Spinal cord (tissue), 10 donors: ENCODE data around the gene LIN28B. TPM values are rescaled to one million over a fixed set of nuclear protein-coding genes. Genes with fewer than 3 reads are reported as not detected.

Source experiments
- DNase-seq, 6 donors: peaks; one replicate each; pipeline versions ENCODE4 v3.0.0 to v3.0.0-alpha.2; 2013 to 2015; ENCODE audit warnings: low spot score in 6 of 6, low read depth in 4 of 6
- H3K27ac ChIP-seq: one replicate; pipeline ENCODE4 v1.5.1; 2013; ENCODE audit warnings: low read depth, low read length, control low read depth
- H3K27me3 ChIP-seq: one replicate; pipeline ENCODE4 v1.6.1; 2013; ENCODE audit warnings: low read length; ENCODE audit not compliant: control insufficient read depth, insufficient read depth
- H3K36me3 ChIP-seq: one replicate; pipeline ENCODE4 v1.6.1; 2013; ENCODE audit warnings: low read length; ENCODE audit not compliant: control insufficient read depth, insufficient read depth
- H3K4me1 ChIP-seq: one replicate; pipeline ENCODE4 v1.6.1; 2013; ENCODE audit warnings: low read length; ENCODE audit not compliant: control insufficient read depth, insufficient read depth
- H3K4me3 ChIP-seq: one replicate; pipeline ENCODE4 v1.5.1; 2013; ENCODE audit warnings: low read depth, low read length, control low read depth
- H3K9me3 ChIP-seq: one replicate; pipeline ENCODE4 v1.6.1; 2013; ENCODE audit warnings: low read length; ENCODE audit not compliant: control insufficient read depth, insufficient read depth
- WGBS: methylation state at CpG from one replicate; pipeline ENCODE4 v1.1.5; 2013; ENCODE audit warnings: missing lambda C conversion rate; ENCODE audit not compliant: insufficient coverage; 5-methylcytosine and 5-hydroxymethylcytosine counted together
- long read RNA-seq, 4 donors: transcript quantifications; one replicate each; lab custom pipeline, GENCODE V29; 2026
- polyA plus RNA-seq, 2 donors: library from polyadenylated mRNA; unstranded; fragments of 120-200 nt; gene quantifications; one replicate each; pipeline ENCODE4 v1.2.1, GENCODE V29; 2013; ENCODE audit not compliant: insufficient read length in 2 of 2
- total RNA-seq, 2 donors: library from RNA; depleted of rRNA in 1 of 2; stranded (reverse); fragments of 120-200 nt in 1 of 2; fragments of >200 nt in 1 of 2; gene quantifications; one replicate each; pipeline versions ENCODE4 v1.2.3 to v1.2.4, GENCODE V29; 2013 to 2014
- donor health status: healthy.

The LIN28B gene, protein sequence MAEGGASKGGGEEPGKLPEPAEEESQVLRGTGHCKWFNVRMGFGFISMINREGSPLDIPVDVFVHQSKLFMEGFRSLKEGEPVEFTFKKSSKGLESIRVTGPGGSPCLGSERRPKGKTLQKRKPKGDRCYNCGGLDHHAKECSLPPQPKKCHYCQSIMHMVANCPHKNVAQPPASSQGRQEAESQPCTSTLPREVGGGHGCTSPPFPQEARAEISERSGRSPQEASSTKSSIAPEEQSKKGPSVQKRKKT
- total RNA-seq (1 to 10 TPM in 1 of 2 donors, under 1 TPM in 1; 0.44 to 1.7 TPM), polyA plus RNA-seq (1 to 10 TPM in 1 of 2 donors, under 1 TPM in 1; 0.80 to 1.4 TPM)
- long read RNA-seq, donor 1: 0 reads
- long read RNA-seq, donor 2: 0 reads
- long read RNA-seq, donor 3: 0 reads
- long read RNA-seq, donor 4: 0 reads

DNA sequence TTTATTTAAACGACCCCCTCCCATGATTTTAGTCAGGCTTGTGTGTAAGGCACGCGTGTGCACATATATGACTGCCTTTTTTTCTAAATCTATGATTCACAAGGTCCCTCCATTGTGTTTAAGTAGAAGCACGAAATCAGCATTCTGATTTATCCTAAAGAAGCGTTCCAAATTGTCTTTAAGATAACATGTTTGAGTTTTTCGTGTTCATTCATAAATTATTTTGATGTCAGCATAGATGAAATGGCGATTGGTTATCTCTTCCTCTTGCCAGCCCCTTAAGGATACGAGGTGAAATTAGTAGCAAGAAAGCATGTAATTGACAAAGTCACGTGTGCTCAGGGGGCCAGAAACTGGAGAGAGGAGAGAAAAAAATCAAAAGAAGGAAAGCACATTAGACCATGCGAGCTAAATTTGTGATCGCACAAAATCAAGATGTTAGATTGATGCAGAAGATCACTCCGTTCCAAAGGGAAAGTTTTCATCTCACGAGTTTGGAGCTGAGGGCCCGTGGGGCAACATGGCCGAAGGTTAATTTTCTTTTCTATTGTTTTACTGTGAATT is at the start of gene LIN28B:
Gene LIN28B, plus strand, starts transcription at position 377 of the 564 bp plus-strand sequence. Its CDS starts 144 bp downstream, at position 521.
- Histone ChIP-seq H3K9me3 (no peaks in the 10 kb centered on the region), H3K4me3 (peak within 1 kb of the TSS; percentile 16), H3K27ac (no peak within 1 kb of the TSS), H3K4me1 (peaks cover 6% of the 10 kb centered on the region), H3K36me3 (no peaks in the 10 kb centered on the region), H3K27me3 (peaks cover 74% of the 10 kb centered on the region)
- peak in 2 of 6 donors; percentile 54 to 77 for DNase-seq
- 6% methylated on average over 4 of the region's 15 CpGs for WGBS

DNA sequence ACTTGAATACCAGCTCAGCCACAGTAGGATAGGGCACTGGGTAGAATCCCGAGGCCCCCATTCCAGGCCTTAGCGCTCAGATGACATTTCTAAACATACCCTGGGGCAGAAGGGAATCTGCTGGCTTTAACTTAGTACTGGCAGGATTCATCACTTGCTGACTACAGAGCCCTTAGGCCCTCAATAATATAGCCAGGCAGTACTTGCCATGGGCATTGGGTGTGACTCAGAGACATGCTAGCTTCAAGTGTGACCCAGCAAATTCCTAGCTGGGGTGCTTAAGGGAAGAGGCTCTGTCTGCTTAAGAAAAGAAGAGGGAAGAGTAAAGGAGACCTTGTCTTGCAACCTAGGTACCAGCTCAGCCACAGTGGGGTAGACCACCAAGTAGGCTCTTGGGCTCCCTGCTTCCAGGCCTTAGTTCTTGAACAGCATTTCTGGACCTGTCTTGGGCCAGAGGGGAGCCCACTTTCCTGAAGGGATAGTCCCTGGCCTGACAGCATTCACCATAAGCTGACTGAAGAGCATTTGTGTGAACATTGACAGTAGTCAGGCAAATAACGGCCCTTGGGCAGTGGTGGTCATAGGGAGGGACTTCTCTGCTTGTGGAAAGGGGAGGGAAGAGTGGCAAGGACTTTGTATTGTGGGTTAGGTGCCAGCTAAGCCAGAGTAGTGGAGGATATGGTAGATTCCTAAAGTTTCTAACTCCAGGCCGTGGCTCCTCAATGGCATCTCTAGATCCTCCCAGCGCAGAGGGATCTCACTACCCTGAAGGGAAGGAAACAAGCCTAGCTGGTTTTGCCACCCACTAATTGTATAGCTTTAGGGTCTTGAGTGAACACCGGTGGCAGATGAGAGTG is 48.6 kb upstream of the LIN28B start:
- Histone ChIP-seq H3K4me3 (no peak overlapping the region), H3K4me1 (no peaks in the 10 kb centered on the region), H3K27ac (no peak overlapping the region), H3K27me3 (no peaks in the 10 kb centered on the region), H3K36me3 (no peaks in the 10 kb centered on the region), H3K9me3 (no peaks in the 10 kb centered on the region)
- no peak for DNase-seq
- 95% methylated on average over 6 of the region's 6 CpGs for WGBS

- Histone ChIP-seq H3K4me1 (no peaks in the 10 kb centered on the region), H3K27me3 (no peaks in the 10 kb centered on the region), H3K9me3 (no peaks in the 10 kb centered on the region), H3K27ac (no peak overlapping the region), H3K36me3 (no peaks in the 10 kb centered on the region), H3K4me3 (no peak overlapping the region)
- WGBS: 100% methylated on average over 1 of the region's 2 CpGs
- no peak for DNase-seq
These were observed 47.9 kb upstream of the LIN28B start for GRCh38 chr6:104908888-104909525.

DNA sequence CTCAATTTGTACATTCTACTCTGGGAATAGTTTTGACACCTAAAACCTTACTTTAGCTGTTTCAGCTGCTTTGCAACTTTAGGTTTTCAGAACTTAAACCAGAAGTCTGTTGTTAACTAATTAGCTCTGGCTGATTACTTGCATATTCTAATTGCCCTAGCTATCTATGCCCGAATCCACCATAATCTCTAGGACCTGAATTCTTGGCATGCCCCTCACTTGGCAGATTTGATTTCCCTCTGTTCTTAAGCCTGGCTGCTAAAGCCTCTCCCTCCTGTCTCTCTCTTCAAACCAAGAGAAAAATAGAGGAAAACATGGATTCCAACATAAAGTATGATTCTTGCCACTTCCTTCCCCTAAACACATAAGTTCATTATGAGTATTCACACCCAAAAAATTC is 35.0 kb upstream of the LIN28B start:
- H3K4me1 ChIP-seq: no peaks in the 10 kb centered on the region
- DNase-seq: peak in 1 of 6 donors; percentile 69
- H3K27ac ChIP-seq: no peak overlapping the region
- H3K4me3 ChIP-seq: no peak overlapping the region
- no peaks in the 10 kb centered on the region for H3K9me3 ChIP-seq
- H3K27me3 ChIP-seq: no peaks in the 10 kb centered on the region
- 88% methylated on average over 1 of the region's 1 CpG for WGBS
- H3K36me3 ChIP-seq: no peaks in the 10 kb centered on the region

DNA sequence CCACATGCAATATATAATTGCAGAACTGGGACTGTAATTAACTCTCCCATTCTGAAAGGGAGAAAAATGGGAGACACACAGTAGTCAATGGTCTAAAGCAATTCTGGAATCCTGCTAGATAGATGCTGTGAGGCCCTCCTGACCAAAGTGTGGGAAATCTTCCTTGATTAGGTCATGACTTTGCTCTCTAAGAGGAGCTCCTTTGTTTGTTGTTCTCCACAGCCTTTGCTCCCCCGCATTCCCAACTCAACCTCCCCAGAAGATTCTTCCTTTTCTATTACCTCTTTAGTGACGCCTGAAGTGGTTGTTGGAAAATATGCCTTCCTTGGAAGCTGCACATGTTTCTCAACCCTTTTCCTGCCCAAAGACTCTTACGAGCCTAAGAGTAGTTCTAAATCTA is 28.8 kb upstream of the LIN28B start:
- no peak for DNase-seq
- no CpG with 5 or more reads among the region's 3 CpGs for WGBS

GRCh38 chr6:104929353-104929752 is 27.6 kb upstream of the LIN28B start:
- DNase-seq: no peak
- Histone ChIP-seq H3K36me3 (no peaks in the 10 kb centered on the region), H3K4me1 (no peaks in the 10 kb centered on the region), H3K27me3 (no peaks in the 10 kb centered on the region), H3K27ac (no peak overlapping the region), H3K9me3 (no peaks in the 10 kb centered on the region), H3K4me3 (no peak overlapping the region)
- WGBS: 73% methylated on average over 2 of the region's 5 CpGs

More for the DNA sequence above, 28.8 kb upstream of the LIN28B start:
- H3K9me3 ChIP-seq: no peaks in the 10 kb centered on the region
- H3K4me1 ChIP-seq: no peaks in the 10 kb centered on the region
- H3K36me3 ChIP-seq: no peaks in the 10 kb centered on the region
- H3K27me3 ChIP-seq: no peaks in the 10 kb centered on the region
- H3K27ac ChIP-seq: no peak overlapping the region
- no peak overlapping the region for H3K4me3 ChIP-seq

- Histone ChIP-seq H3K27me3 (no peaks in the 10 kb centered on the region), H3K9me3 (no peaks in the 10 kb centered on the region), H3K4me3 (no peak overlapping the region), H3K27ac (no peak overlapping the region), H3K36me3 (no peaks in the 10 kb centered on the region), H3K4me1 (no peaks in the 10 kb centered on the region)
- DNase-seq: no peak
- 94% methylated on average over 2 of the region's 2 CpGs for WGBS
These were observed 26.0 kb upstream of the LIN28B start for GRCh38 chr6:104930939-104931338.

DNA sequence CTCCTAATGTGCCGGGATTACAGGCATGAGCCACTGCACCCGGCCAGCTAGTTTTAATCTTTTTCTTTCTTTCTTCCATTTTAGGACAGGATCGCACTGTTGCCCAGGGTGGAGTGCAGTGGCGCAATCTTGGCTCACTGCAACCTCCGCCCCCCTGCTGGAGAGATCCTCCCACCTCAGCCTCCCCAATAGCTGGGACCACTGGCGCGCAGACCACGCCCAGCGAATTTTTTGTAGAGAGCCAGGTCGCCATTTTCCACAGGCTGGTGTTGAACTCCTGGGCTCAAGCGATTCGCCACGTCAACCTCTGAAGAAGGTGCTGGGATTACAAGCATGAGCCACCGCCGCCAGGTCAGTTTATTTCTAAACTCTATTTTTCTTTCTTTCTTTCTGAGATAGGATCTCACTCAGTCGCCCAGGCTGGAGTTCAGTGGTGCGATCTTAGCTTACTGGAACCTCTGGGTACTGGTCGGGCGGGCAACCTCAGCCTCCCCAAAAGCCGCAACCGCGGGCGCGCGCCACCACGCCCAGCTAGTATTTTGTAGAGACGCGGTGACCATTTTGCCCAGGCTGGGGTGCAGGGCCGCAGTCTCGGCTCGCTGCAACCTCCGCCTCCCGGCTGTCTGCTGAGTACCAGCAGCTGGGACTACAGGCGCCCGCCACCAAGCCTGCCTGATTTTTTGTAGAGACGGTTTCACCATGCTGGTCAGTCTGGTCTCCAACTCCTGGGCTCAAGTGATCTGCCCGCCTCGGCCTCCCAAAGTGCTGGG is 20.0 kb upstream of the LIN28B start:
- Histone ChIP-seq H3K4me3 (no peak overlapping the region), H3K27me3 (peaks cover 5% of the 10 kb centered on the region), H3K4me1 (peaks cover 6% of the 10 kb centered on the region), H3K27ac (no peak overlapping the region), H3K9me3 (no peaks in the 10 kb centered on the region), H3K36me3 (peaks cover 3% of the 10 kb centered on the region)
- no peak for DNase-seq
- WGBS: 98% methylated on average over 34 of the region's 38 CpGs
